Stimulated activated naive CD8-positive, alpha-beta T cell treated with anti-CD3 and anti-CD28 coated beads, Interleukin-15, amount 100 ng/mL, for 72 hours (primary cell): ENCODE data around the gene SSH2.

Experiments
- ATAC-seq: fragments of 150-1000 bp; cut with Tn5 transposase; 2 replicates; pipeline ENCODE4 v1.10.0; 2021; ENCODE audit warnings: mild to moderate bottlenecking, moderate library complexity
- DNase-seq, 2 donors: peaks; one replicate each; pipeline ENCODE4 v3.0.0; 2021 to 2022
- H3K27ac Mint-ChIP-seq, 2 donors: one replicate each; pipeline ENCODE4 v1.8.0; 2022; ENCODE audit warnings: mild to moderate bottlenecking in 2 of 2, mixed read lengths in 2 of 2, moderate library complexity in 2 of 2
- H3K27me3 Mint-ChIP-seq: one replicate; pipeline ENCODE4 v1.8.0; 2022; ENCODE audit warnings: mixed read lengths
- H3K4me1 Mint-ChIP-seq: one replicate; pipeline ENCODE4 v1.8.0; 2022; ENCODE audit warnings: mild to moderate bottlenecking, mixed read lengths
- H3K4me3 Mint-ChIP-seq, 2 donors: one replicate each; pipeline ENCODE4 v1.8.0; 2022; ENCODE audit warnings: mild to moderate bottlenecking in 2 of 2, mixed read lengths in 2 of 2, moderate library complexity in 1 of 2
- H3K9me3 Mint-ChIP-seq, 2 donors: one replicate each; pipeline ENCODE4 v1.8.0; 2022; ENCODE audit warnings: mixed read lengths in 2 of 2

Gene SSH2

GRCh38 chr17:29844339-29845048, 85.5 kb downstream of the SSH2 start:
- no peaks in the 10 kb centered on the region for H3K9me3 Mint-ChIP-seq
- H3K4me3 Mint-ChIP-seq: no peak overlapping the region
- ATAC-seq: no peak
- H3K4me1 Mint-ChIP-seq: peaks cover 8% of the 10 kb centered on the region
- H3K27me3 Mint-ChIP-seq: no peaks in the 10 kb centered on the region
- DNase-seq: no peak
- peak overlapping the region in 1 of 2 donors; percentile 91 for H3K27ac Mint-ChIP-seq

GRCh38 chr17:29840884-29841283, 89.1 kb downstream of the SSH2 start:
- no peaks in the 10 kb centered on the region for H3K27me3 Mint-ChIP-seq
- H3K4me1 Mint-ChIP-seq: peaks cover 8% of the 10 kb centered on the region
- DNase-seq (no peak), ATAC-seq (no peak)
- no peaks in the 10 kb centered on the region for H3K9me3 Mint-ChIP-seq
- H3K27ac Mint-ChIP-seq: no peak overlapping the region
- no peak overlapping the region for H3K4me3 Mint-ChIP-seq

- H3K4me1 Mint-ChIP-seq: peaks cover 4% of the 10 kb centered on the region
- no peaks in the 10 kb centered on the region for H3K9me3 Mint-ChIP-seq
- H3K4me3 Mint-ChIP-seq: no peak overlapping the region
- no peak for ATAC-seq
- H3K27me3 Mint-ChIP-seq: no peaks in the 10 kb centered on the region
- no peak overlapping the region for H3K27ac Mint-ChIP-seq
- DNase-seq: no peak
Measured at GRCh38 chr17:29839656-29840055, 90.4 kb downstream of the SSH2 start.

DNA sequence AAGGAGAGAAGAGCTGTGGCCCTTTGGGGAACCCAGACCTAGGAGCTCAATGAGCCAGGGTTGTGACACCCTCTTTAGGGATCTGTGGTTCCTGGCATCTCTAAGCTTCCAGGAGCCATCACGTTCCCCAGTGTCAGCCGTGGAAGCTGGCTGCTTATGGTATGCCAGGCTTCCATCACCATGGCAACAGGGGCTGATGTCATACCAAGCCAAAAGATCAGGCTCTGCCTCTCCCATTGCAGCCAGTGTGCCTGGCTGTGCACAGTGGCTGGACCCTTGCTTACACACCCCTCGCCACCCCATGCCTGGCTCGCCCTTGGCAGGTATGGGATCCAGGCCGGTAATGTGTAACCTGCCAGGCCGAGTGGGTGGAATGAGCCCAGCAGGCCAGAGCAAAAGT, 91.1 kb downstream of the SSH2 start:
- ATAC-seq (no peak), DNase-seq (no peak)
- H3K9me3 Mint-ChIP-seq: no peaks in the 10 kb centered on the region
- H3K4me1 Mint-ChIP-seq: no peaks in the 10 kb centered on the region
- no peaks in the 10 kb centered on the region for H3K27me3 Mint-ChIP-seq
- no peak overlapping the region for H3K27ac Mint-ChIP-seq
- no peak overlapping the region for H3K4me3 Mint-ChIP-seq

DNA sequence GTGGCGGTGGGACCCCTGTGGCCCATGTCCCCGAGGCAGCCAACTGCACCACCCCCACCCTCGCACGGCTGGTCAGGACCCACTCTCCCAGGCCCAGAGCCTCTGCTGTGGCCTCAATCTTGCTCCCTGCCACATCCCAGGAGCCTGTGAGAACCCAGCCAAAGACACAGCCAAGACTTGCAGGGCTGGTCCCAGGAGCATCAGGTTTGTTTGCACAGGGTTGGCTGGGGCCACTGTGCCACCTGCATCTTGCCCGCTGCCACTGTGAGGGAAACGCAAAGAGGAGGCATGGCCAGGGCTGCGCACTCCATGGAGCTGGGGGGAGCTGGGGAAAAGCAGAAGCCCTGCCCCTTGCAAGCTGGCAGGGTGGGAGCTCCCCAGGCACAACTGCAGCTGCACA, 92.5 kb downstream of the SSH2 start:
- Mint-ChIP-seq H3K27ac (peak overlapping the region in 1 of 2 donors; percentile 76), H3K27me3 (no peaks in the 10 kb centered on the region), H3K9me3 (no peaks in the 10 kb centered on the region), H3K4me1 (no peaks in the 10 kb centered on the region), H3K4me3 (no peak overlapping the region)
- DNase-seq (no peak), ATAC-seq (no peak)

- H3K27me3 Mint-ChIP-seq: no peaks in the 10 kb centered on the region
- H3K27ac Mint-ChIP-seq: no peak overlapping the region
- ATAC-seq: no peak
- no peak overlapping the region for H3K4me3 Mint-ChIP-seq
- no peaks in the 10 kb centered on the region for H3K9me3 Mint-ChIP-seq
- no peaks in the 10 kb centered on the region for H3K4me1 Mint-ChIP-seq
- no peak for DNase-seq
Measured at GRCh38 chr17:29836643-29837042, 93.4 kb downstream of the SSH2 start.

- H3K27me3 Mint-ChIP-seq: no peaks in the 10 kb centered on the region
- H3K4me1 Mint-ChIP-seq: peaks cover 2% of the 10 kb centered on the region
- H3K4me3 Mint-ChIP-seq: no peak overlapping the region
- no peaks in the 10 kb centered on the region for H3K9me3 Mint-ChIP-seq
- peak overlapping the region in 1 of 2 donors; percentile 81 for H3K27ac Mint-ChIP-seq
- ATAC-seq (no peak), DNase-seq (no peak)
Measured at GRCh38 chr17:29835435-29836351, 94.3 kb downstream of the SSH2 start.

DNA sequence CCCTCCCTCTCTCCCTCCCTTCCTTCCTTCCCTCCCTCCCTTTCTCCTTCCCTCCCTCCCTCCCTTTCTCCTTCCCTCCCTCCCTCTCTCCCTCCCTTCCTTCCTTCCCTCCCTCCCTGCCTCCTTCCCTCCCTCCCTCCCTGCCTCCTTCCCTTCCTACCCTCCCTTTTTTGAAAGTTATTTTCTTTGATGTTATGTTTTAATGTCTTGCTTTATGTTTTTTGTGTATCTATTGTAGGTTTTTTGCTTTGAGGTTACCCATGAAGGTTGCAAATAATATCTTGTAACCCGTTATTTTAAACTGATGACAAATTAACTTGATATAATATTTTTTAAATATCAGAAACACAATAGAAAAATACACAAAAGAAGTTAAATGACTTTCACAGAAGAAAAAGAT, 96.2 kb downstream of the SSH2 start:
- DNase-seq (no peak), ATAC-seq (no peak)
- H3K27ac Mint-ChIP-seq: no peak overlapping the region
- peaks cover 18% of the 10 kb centered on the region for H3K4me1 Mint-ChIP-seq
- H3K4me3 Mint-ChIP-seq: no peak overlapping the region
- H3K27me3 Mint-ChIP-seq: no peaks in the 10 kb centered on the region
- H3K9me3 Mint-ChIP-seq: no peaks in the 10 kb centered on the region

DNA sequence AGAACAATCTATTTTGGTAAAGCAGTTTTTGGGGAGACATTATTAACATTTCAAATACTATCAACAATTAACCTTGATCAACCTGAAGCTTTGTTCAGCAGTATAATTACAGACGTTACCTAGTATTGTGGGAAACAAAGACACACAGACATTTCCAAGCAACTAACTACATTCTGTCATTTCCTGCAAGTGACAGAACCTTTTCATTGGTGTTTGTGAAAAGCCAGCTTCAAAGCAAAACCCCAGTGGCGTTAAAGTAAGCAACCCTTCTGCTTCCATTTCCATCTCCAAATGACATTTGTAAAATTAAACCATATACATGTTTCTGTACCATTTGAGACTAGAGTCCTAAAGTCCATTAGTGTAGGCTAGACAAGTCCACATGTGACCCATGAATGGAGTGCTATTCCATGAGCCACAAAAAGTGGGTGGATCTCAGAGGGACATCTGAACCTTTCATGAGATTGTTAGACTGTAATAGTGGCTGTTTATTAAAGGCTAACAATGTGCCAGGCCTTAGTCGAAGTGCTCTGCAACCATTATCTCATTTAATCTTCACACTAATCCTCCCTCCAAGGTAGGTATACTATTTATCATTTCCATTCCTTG, 101.2 kb downstream of the SSH2 start:
- no peak for ATAC-seq
- no peak for DNase-seq
- Mint-ChIP-seq H3K27me3 (no peaks in the 10 kb centered on the region), H3K4me1 (peaks cover 30% of the 10 kb centered on the region), H3K9me3 (no peaks in the 10 kb centered on the region), H3K27ac (no peak overlapping the region), H3K4me3 (no peak overlapping the region)

- no peaks in the 10 kb centered on the region for H3K9me3 Mint-ChIP-seq
- DNase-seq (no peak), ATAC-seq (no peak)
- H3K4me1 Mint-ChIP-seq: peaks cover 30% of the 10 kb centered on the region
- no peak overlapping the region for H3K4me3 Mint-ChIP-seq
- no peaks in the 10 kb centered on the region for H3K27me3 Mint-ChIP-seq
- no peak overlapping the region for H3K27ac Mint-ChIP-seq
Measured at GRCh38 chr17:29827179-29827578, 102.8 kb downstream of the SSH2 start.

DNA sequence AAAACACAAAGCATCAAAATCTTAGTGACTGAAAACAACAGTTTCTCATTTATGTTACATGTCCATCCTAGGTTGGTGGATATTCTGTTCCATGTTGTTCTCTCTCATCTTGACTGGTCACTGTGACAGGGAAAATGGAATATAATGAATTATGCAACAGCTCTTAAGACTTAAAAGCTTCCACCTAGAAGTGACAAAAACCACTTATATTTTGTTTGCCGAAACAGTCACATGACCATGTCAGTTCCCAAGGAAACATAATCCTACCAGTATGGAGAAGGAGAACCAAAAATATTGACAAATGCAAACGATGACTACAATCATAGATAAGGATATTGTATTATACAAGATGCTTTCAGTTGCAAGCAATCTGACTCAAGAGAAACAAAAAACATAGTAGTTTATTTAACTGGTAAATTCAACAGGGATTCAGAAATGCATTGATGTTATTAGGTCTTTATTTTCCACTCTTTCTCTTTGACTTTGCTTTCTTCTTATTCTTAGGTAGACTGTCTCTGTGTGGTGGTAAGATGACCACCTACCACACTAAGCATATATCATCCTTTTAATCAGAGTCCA, 103.8 kb downstream of the SSH2 start:
- H3K27ac Mint-ChIP-seq: no peak overlapping the region
- no peaks in the 10 kb centered on the region for H3K9me3 Mint-ChIP-seq
- DNase-seq (no peak), ATAC-seq (no peak)
- H3K4me3 Mint-ChIP-seq: no peak overlapping the region
- no peaks in the 10 kb centered on the region for H3K27me3 Mint-ChIP-seq
- H3K4me1 Mint-ChIP-seq: peaks cover 30% of the 10 kb centered on the region

DNA sequence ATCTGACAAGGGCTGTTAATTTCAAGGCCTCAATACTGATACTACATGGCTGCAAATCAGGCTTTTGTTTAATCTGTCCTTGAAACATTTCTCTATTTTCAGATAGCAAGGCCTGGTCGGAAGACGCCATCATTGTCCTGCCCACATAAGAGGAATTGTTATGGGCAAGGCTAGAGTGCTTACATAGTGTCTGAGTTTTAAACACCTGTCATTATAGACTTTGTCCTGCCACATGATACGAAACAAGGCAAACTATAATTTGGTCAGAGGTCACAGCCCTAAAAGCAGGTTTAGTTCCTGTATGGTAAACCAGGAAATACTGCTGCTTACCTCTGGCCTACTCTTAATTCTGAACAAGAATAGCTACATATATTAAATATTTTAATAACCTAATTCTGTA, 104.4 kb downstream of the SSH2 start:
- no peaks in the 10 kb centered on the region for H3K27me3 Mint-ChIP-seq
- no peak for ATAC-seq
- H3K4me1 Mint-ChIP-seq: peaks cover 27% of the 10 kb centered on the region

DNA sequence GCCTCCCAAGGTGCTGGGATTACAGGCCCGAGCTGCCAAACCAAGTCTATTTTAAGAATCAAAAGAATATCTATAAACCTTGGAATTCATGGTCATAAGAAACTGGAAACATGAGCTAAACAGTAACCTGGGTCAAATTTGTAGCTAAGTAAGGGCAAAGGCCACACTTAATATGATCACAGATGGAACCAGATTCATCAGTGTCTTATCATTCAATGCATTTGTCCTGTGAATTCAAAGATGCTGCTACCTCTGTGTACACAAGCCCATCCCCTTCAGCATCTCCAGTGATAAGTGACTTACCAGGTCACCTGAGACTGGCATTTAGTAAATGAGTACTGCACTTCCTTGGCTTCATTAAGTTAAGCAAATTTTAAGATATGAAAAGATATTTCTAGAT, 108.1 kb downstream of the SSH2 start:
- no peak for DNase-seq
- Mint-ChIP-seq H3K9me3 (no peaks in the 10 kb centered on the region), H3K27me3 (no peaks in the 10 kb centered on the region), H3K4me3 (no peak overlapping the region), H3K4me1 (peaks cover 6% of the 10 kb centered on the region), H3K27ac (peak overlapping the region in 1 of 2 donors; percentile 34)
- no peak for ATAC-seq

More for the DNA sequence above, 104.4 kb downstream of the SSH2 start:
- Mint-ChIP-seq H3K4me3 (no peak overlapping the region), H3K27ac (no peak overlapping the region), H3K9me3 (no peaks in the 10 kb centered on the region)
- DNase-seq: no peak

GRCh38 chr17:29820425-29820824, 109.6 kb downstream of the SSH2 start:
- Mint-ChIP-seq H3K4me1 (peaks cover 6% of the 10 kb centered on the region), H3K27me3 (no peaks in the 10 kb centered on the region), H3K9me3 (no peaks in the 10 kb centered on the region), H3K27ac (no peak overlapping the region), H3K4me3 (no peak overlapping the region)
- ATAC-seq (no peak), DNase-seq (no peak)

DNA sequence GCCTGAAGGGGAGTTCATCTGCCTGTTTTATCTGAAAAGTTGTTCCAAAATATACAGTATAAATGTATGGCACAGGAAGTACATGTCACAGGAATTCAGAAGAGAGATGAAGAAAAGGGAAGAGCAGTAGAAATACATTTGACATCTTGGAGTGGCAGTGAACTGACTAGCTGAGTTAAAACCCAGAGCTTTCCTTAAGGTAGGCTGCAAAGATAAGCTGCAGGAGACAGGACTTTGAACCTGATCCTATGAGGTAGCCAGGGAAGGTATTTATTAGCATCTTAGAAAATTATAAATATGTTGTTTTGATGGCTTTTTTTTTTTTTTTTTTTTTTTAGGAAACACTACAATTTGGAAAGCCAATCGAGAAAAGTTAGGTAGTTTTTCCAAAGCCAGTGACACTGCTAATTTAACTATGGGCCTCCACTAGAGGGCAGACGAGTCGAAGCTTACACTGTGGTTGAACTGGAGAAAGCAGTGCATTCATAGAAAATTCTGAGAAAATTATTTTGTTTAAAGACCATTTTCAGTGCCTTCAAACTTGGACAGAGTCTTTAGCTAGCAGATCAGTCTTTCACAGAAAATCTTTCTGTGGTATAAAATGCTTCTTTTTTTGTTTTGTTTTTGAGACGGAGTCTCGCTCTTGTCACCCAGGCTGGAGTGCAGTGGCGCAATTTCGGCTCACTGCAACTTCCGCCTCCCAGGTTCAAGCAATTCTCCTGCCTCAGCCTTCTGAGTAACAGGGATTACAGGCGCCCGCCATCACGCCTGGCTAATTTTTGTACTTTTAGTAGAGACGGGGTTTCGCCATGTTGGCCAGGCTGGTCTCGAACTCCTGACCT, 122.3 kb downstream of the SSH2 start:
- Mint-ChIP-seq H3K9me3 (no peaks in the 10 kb centered on the region), H3K27ac (no peak overlapping the region), H3K4me3 (no peak overlapping the region), H3K4me1 (peaks cover 17% of the 10 kb centered on the region), H3K27me3 (no peaks in the 10 kb centered on the region)
- DNase-seq (peak; percentile 47 to 54), ATAC-seq (peak; percentile 60)
